LNCaP clone FGC (cell line): ENCODE results near the gene GAB2.

Source experiments
- DNase-seq: peaks from one replicate; pipeline ENCODE4 v3.0.0-alpha.2; 2011; ENCODE audit warnings: low read depth
- H3K4me3 ChIP-seq: 2 replicates; pipeline ENCODE4 v1.5.1; 2011; ENCODE audit warnings: mild to moderate bottlenecking, low read depth, low read length, control low read depth
- CTCF ChIP-seq: IDR thresholded peaks from 2 replicates; pipeline ENCODE4 v1.5.1; 2012; ENCODE audit warnings: mild to moderate bottlenecking; ENCODE audit not compliant: control insufficient read depth, insufficient read depth; ENCODE audit errors: extremely low read depth

GAB2 gene

GRCh38 chr11:78441956-78442355, 24.3 kb upstream of the GAB2 start:
- no peak overlapping the region for H3K4me3 ChIP-seq
- no peak for TF ChIP-seq CTCF
- no peak for DNase-seq

DNA sequence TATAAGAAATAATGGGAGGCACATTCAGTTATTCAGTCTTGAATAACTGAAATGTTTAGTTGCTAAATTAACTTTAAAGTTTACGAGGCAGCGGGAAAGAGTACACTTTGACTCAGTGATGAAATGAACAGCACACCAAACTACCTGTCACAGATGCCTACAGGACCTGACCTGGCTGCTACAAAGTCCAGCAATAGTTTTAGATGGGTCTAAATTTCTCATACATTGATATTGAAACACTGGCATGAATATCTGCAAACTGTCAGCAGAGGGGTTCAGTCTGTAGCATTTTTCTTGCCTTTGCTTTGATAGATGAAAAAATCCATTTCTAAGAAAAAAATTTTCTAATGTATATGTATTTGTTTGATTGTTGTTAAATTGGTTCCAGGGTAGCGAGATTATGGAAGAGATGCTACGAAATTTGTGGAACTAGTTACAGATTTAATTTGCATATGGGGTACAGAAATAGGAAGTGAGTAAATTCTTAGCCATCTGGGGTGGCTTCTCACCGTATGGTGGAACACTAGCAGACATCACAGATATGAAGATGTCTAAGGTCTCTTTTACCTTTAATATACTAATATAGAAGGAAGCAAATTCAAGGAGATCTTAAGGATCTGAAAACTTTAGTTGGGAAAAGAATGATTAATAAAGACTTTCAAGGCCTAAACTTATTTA, 20.8 kb upstream of the GAB2 start:
- TF ChIP-seq CTCF, result no peak
- H3K4me3 ChIP-seq, result no peak overlapping the region
- no peak for DNase-seq

DNA sequence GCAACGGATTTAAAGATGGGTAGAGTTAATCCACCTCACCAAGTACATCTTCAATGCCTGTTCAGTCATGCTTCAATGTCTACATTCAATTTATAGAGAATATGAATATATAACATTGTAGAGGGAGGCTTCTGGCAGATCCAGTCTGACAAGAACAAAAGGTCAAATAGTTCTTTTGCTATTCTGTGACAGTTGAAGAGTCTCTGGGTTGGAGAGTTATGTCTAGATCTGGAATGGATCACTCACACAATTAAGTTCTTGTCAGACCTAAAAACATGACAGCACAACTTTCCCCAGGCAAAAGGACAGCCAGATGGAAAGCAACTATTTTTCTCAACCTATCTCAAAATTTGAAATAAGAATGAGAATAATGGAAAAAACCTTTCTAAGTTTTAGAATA, 15.3 kb upstream of the GAB2 start:
- no peak for TF ChIP-seq CTCF
- no peak overlapping the region for H3K4me3 ChIP-seq
- DNase-seq, result no peak

DNA sequence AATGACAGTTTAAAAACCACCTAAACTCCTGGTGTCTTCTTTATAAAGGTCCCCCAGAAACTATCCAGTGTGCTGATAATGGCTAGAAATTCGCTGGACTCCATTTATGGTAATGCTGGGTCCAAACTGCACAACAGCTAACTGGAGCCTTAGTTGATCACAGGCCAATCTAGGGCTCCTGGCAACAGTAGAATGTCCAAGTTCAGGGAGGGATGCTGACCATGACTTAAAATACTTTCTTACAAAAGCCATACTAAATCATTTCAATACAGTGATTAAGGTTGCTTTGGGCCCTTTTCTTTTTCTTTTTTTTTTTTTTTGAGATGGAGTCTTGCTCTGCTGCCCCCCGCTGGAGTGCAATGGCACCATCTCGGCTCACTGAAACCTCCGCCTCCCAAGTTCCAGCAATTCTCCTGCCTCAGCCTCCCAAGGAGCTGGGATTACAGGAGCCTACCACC, 14.5 kb upstream of the GAB2 start:
- H3K4me3 ChIP-seq, result no peak overlapping the region
- DNase-seq, result no peak
- TF ChIP-seq CTCF, result peak; percentile 37

DNA sequence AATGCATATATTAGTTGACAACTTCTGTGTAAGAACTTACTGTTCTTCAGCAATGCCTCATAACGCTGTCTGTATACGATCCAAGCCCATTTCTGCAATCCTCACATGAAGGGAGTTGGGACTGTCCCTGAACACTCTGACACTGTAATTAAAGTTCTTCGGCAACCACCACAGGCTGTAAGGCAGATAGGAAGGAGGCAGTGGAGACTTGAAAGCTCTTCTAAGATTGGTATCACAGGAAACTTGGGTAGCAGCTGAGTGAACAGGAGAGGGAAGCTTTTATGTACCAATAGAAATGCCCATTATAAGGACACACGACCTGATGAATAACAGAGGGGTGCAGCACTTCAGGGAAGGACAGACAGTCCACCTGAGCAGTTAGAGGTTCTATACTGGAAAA, 12.0 kb upstream of the GAB2 start:
- TF ChIP-seq CTCF, result no peak
- no peak overlapping the region for H3K4me3 ChIP-seq
- DNase-seq, result no peak

- DNase-seq, result no peak
- TF ChIP-seq CTCF, result no peak
- no peak overlapping the region for H3K4me3 ChIP-seq
These were observed 11.6 kb upstream of the GAB2 start for GRCh38 chr11:78429209-78429608.

DNA sequence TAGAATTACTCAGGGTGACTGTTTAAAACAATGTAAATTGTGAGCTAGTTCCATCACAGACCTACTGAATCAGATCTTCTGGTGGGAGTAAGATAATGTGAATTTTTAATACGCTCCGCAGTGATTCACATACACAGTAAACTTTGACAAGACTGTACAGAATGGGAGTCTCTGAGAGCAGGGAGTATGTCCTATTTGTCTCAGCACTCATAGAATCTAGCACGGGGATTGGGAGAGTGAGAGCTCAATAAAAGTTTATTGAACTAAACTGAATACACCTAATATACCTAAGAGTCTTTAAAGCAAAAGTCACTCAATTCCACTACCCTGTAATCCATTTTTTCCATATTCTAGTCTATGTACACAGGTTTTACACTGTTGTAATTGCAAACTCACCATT, 11.2 kb upstream of the GAB2 start:
- no peak for DNase-seq
- no peak overlapping the region for H3K4me3 ChIP-seq
- TF ChIP-seq CTCF, result no peak
